ENCODE measurements around the gene TUBGCP2.

DNA sequence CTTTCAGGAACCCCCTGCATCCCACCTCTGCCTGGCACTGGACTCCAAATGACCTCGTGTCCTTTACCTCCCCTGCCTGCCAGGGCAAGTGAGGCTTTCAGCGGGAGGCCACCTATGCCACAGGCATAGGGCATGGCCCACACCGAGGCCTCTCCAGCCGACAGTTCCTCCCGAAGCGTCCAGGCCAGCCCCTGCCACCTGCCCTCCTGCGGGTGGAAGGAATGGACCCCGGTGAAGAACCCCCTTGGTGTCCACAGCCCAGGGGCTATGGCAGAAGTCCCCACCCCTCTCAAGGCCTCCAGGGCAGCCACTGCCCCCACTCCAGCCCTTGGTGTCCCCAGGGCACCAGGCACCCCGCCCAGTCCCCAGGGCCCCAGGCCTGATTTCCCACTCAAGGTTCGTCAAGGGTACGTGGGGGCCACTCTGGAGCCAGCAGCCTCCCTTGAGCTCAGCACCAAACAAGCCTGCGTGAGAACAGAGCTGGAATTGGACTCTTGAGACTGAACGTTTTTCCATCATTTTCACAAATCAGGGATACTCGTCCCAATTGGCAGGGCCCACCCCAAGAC lies 46.1 kb upstream of the TUBGCP2 start:
- TF ChIP-seq EZH2 (IDR thresholded peaks at IDR 0.05; ENCODE audit: insufficient read depth, poor library complexity, severe bottlenecking), result no peak
- TF ChIP-seq EZH2phosphoT487 (IDR thresholded peaks at IDR 0.05; ENCODE audit: insufficient read depth, low read depth), result no peak

Measured in GM23248 (cell line).